Lower lobe of right lung (tissue), 2 donors: ENCODE measurements around the gene SLC8A1. TPM values are rescaled to one million over a fixed set of nuclear protein-coding genes. Genes with fewer than 3 reads are reported as not detected.

Experiments used
- ATAC-seq, 2 donors: fragments of 200-7000 bp; cut with Tn5 transposase; one replicate each; pipeline ENCODE4 v1.9.1; 2020 to 2022; ENCODE audit warnings: mild to moderate bottlenecking in 2 of 2, moderate library complexity in 2 of 2
- DNase-seq: peaks from one replicate; pipeline ENCODE4 v3.0.0-alpha.2; 2020
- H3K27ac ChIP-seq: fragments of 200-600 bp; one replicate; pipeline ENCODE4 v1.8.0; 2022
- H3K27me3 ChIP-seq: fragments of 200-600 bp; one replicate; pipeline ENCODE4 v1.8.0; 2022; ENCODE audit warnings: low read depth
- H3K36me3 ChIP-seq: fragments of 200-600 bp; one replicate; pipeline ENCODE4 v1.8.0; 2022; ENCODE audit warnings: mild to moderate bottlenecking
- H3K4me1 ChIP-seq: fragments of 200-600 bp; one replicate; pipeline ENCODE4 v1.8.0; 2022
- H3K4me3 ChIP-seq: fragments of 200-600 bp; one replicate; pipeline ENCODE4 v1.8.0; 2022; ENCODE audit warnings: mild to moderate bottlenecking
- H3K9me3 ChIP-seq: fragments of 200-600 bp; one replicate; pipeline ENCODE4 v1.8.0; 2022
- CTCF ChIP-seq: fragments of 200-600 bp; IDR thresholded peaks from one replicate; pipeline ENCODE4 v1.8.0; 2022; ENCODE audit warnings: antibody characterized with exemption, mild to moderate bottlenecking
- intact Hi-C: fragments of 100-400 bp; cut with DNase I; formaldehyde crosslinking; loops from one replicate; pipeline ENCODE4 v1.11.0; 2022
- total RNA-seq: library from RNA; stranded (reverse); fragmentation: NEBNext Ultra II Directional; extraction: Animal tissue kit (Norgen Biotek cat#: 25700); gene quantifications from one replicate; pipeline ENCODE4 v1.2.1, GENCODE V29; 2021
- donor health status: DM: no; HTN: yes; CAD: no; lungs with severe emphysema.

SLC8A1 gene
- total RNA-seq, 1 donor from 2014 or later, result 58.5 TPM

- peak overlapping the region; percentile 39 for H3K27ac ChIP-seq
- no peaks in the 10 kb centered on the region for H3K27me3 ChIP-seq
- H3K9me3 ChIP-seq, result no peaks in the 10 kb centered on the region
- intact Hi-C loops, result no loop called here
- ATAC-seq (no peak), DNase-seq (no peak)
- peaks cover 12% of the 10 kb centered on the region for H3K4me1 ChIP-seq
- H3K36me3 ChIP-seq, result no peaks in the 10 kb centered on the region
- H3K4me3 ChIP-seq, result no peak overlapping the region
- TF ChIP-seq CTCF, result no peak
Measured at GRCh38 chr2:40480596-40480995, 28.7 kb upstream of the SLC8A1 start.

- ATAC-seq, result peak; percentile 75 to 77
- intact Hi-C loops, result no loop called here
- peaks cover 12% of the 10 kb centered on the region for H3K4me1 ChIP-seq
- H3K9me3 ChIP-seq, result no peaks in the 10 kb centered on the region
- H3K27me3 ChIP-seq, result no peaks in the 10 kb centered on the region
- H3K36me3 ChIP-seq, result no peaks in the 10 kb centered on the region
- no peak for DNase-seq
- TF ChIP-seq CTCF, result no peak
- no peak overlapping the region for H3K4me3 ChIP-seq
- peak overlapping the region; percentile 53 for H3K27ac ChIP-seq
Measured at GRCh38 chr2:40480073-40480472, 28.2 kb upstream of the SLC8A1 start.

- Histone ChIP-seq H3K9me3 (no peaks in the 10 kb centered on the region), H3K4me1 (peaks cover 12% of the 10 kb centered on the region), H3K4me3 (no peak overlapping the region), H3K27me3 (no peaks in the 10 kb centered on the region), H3K27ac (peak overlapping the region; percentile 16), H3K36me3 (no peaks in the 10 kb centered on the region)
- no peak for ATAC-seq
- intact Hi-C loops, result no loop called here
- no peak for DNase-seq
- no peak for TF ChIP-seq CTCF
Measured at GRCh38 chr2:40477361-40477760, 25.5 kb upstream of the SLC8A1 start.

- Histone ChIP-seq H3K27me3 (no peaks in the 10 kb centered on the region), H3K27ac (no peak overlapping the region), H3K9me3 (no peaks in the 10 kb centered on the region), H3K4me3 (no peak overlapping the region), H3K36me3 (no peaks in the 10 kb centered on the region), H3K4me1 (peaks cover 12% of the 10 kb centered on the region)
- intact Hi-C loops, result no loop called here
- no peak for ATAC-seq
- TF ChIP-seq CTCF, result no peak
- DNase-seq, result no peak
Measured at GRCh38 chr2:40476436-40476835, 24.5 kb upstream of the SLC8A1 start.

- no peaks in the 10 kb centered on the region for H3K36me3 ChIP-seq
- intact Hi-C loops, result no loop called here
- no peak for TF ChIP-seq CTCF
- DNase-seq, result no peak
- no peaks in the 10 kb centered on the region for H3K9me3 ChIP-seq
- no peak overlapping the region for H3K4me3 ChIP-seq
- peaks cover 12% of the 10 kb centered on the region for H3K4me1 ChIP-seq
- ATAC-seq, result peak in 1 of 2 donors; percentile 26
- no peaks in the 10 kb centered on the region for H3K27me3 ChIP-seq
- no peak overlapping the region for H3K27ac ChIP-seq
Measured at GRCh38 chr2:40474306-40474705, 22.4 kb upstream of the SLC8A1 start.

- H3K27ac ChIP-seq, result no peak overlapping the region
- H3K36me3 ChIP-seq, result no peaks in the 10 kb centered on the region
- H3K27me3 ChIP-seq, result no peaks in the 10 kb centered on the region
- TF ChIP-seq CTCF, result no peak
- H3K4me3 ChIP-seq, result no peak overlapping the region
- DNase-seq (no peak), ATAC-seq (peak in 1 of 2 donors; percentile 42)
- peaks cover 4% of the 10 kb centered on the region for H3K4me1 ChIP-seq
- intact Hi-C loops, result no loop called here
- no peaks in the 10 kb centered on the region for H3K9me3 ChIP-seq
Measured at GRCh38 chr2:40471866-40472265, 20.0 kb upstream of the SLC8A1 start.
